GM19099 (cell line): ENCODE data around the gene MACROD2.

Experiments used
- POLR2A ChIP-seq: IDR thresholded peaks from 3 replicates; pipeline ENCODE4 v1.6.1; 2011; ENCODE audit warnings: low read depth; ENCODE audit not compliant: insufficient read length; ENCODE audit errors: extremely low read depth

The MACROD2 gene

GRCh38 chr20:15138548-15139126 lies 1143.3 kb downstream of the MACROD2 start:
- TF ChIP-seq POLR2A = no peak

GRCh38 chr20:15139522-15139921 lies 1144.2 kb downstream of the MACROD2 start:
- no peak for TF ChIP-seq POLR2A

GRCh38 chr20:15140286-15140685 lies 1145.0 kb downstream of the MACROD2 start:
- TF ChIP-seq POLR2A = no peak

- TF ChIP-seq POLR2A = no peak
Measured at GRCh38 chr20:15141861-15142260, 1146.5 kb downstream of the MACROD2 start.

GRCh38 chr20:15143478-15143877 lies 1148.2 kb downstream of the MACROD2 start:
- TF ChIP-seq POLR2A = no peak

GRCh38 chr20:15144916-15145315 lies 1149.6 kb downstream of the MACROD2 start:
- no peak for TF ChIP-seq POLR2A

GRCh38 chr20:15146948-15147347 lies 1151.6 kb downstream of the MACROD2 start:
- no peak for TF ChIP-seq POLR2A

- no peak for TF ChIP-seq POLR2A
Measured at GRCh38 chr20:15154070-15154469, 1158.8 kb downstream of the MACROD2 start.

GRCh38 chr20:15155848-15156401 lies 1160.6 kb downstream of the MACROD2 start:
- no peak for TF ChIP-seq POLR2A

GRCh38 chr20:15158533-15158932 lies 1163.2 kb downstream of the MACROD2 start:
- TF ChIP-seq POLR2A = no peak

- no peak for TF ChIP-seq POLR2A
Measured at GRCh38 chr20:15162079-15162647, 1166.8 kb downstream of the MACROD2 start.

- no peak for TF ChIP-seq POLR2A
Measured at GRCh38 chr20:15163632-15164031, 1168.3 kb downstream of the MACROD2 start.

GRCh38 chr20:15164726-15165125 lies 1169.4 kb downstream of the MACROD2 start:
- no peak for TF ChIP-seq POLR2A

GRCh38 chr20:15166744-15167143 lies 1171.4 kb downstream of the MACROD2 start:
- TF ChIP-seq POLR2A = no peak

- TF ChIP-seq POLR2A = no peak
Measured at GRCh38 chr20:15171016-15171415, 1175.7 kb downstream of the MACROD2 start.

- no peak for TF ChIP-seq POLR2A
Measured at GRCh38 chr20:15176929-15177328, 1181.6 kb downstream of the MACROD2 start.
